CD4-positive, alpha-beta T cell treated with Interferon gamma for 1 hour (primary cell): Measurements from ENCODE around the gene C2CD2L.
"Not testable (repeated sequence)": the region's sequence is repeated elsewhere in the genome, so short reads cannot be mapped to it uniquely, and the experiment has no call there.

Experiments
- DNase-seq: peaks from one replicate; pipeline ENCODE4 v3.0.0-alpha.2; 2020

C2CD2L gene

GRCh38 chr11:119153049-119153818 lies 46.1 kb downstream of the C2CD2L start:
- DNase-seq: no peak

- DNase-seq: no peak
These were observed 47.0 kb downstream of the C2CD2L start for GRCh38 chr11:119154178-119154577.

DNA sequence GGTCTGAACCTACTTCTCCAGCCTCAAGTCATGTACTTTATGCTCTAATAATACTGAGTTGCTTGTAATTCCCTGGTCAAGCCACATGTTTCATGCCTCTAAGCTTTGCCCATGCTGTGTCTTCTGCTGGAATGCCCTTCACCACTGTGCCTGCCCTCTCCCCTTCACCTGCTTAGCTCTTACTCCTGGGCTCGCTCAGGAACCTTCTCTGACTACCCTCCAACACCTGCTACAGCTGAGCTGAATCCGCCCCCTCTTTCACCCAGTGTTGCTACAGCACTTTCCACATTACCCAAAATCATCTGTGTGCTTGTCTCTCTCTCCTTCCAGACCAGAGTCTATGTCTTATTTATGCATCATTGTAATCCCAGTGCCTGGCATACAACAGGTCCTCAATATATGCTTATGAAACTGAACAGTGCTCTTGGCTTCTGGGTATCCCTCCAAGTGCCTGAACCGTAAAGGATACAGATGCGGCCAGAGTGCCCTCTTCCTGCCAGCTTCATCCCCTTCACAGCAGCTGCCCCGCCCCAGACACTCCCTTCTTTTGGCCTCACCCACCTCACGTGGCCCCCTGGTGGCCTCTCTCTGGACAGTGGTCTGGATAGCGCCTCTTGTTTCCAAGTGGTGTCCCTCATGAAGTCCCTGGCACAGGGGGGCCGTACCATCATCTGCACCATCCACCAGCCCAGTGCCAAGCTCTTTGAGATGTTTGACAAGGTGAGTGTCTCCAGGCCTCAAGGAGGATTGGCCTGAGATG lies 48.8 kb downstream of the C2CD2L start:
- DNase-seq: no peak

- DNase-seq: no peak
These were observed 49.4 kb downstream of the C2CD2L start for GRCh38 chr11:119156496-119156895.

DNA sequence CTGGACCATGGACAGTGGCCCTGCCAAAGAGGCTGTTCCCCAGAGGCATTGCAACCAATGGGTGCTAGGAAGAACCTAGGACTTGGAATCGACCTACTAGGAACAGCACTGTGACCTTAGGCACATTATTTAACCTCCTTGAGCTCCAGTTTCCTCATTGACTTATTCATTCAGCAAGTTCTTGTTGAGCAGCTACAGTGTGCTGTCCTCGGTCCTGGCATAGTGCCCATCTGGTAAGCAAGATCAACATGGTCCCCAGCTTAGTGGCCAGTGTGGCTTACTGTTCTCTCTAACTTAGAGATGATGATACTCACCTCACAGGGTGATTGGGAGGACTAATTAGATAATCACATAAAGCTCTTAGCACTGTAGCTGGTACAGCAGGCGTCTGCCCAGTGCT lies 49.9 kb downstream of the C2CD2L start:
- DNase-seq: no peak

DNA sequence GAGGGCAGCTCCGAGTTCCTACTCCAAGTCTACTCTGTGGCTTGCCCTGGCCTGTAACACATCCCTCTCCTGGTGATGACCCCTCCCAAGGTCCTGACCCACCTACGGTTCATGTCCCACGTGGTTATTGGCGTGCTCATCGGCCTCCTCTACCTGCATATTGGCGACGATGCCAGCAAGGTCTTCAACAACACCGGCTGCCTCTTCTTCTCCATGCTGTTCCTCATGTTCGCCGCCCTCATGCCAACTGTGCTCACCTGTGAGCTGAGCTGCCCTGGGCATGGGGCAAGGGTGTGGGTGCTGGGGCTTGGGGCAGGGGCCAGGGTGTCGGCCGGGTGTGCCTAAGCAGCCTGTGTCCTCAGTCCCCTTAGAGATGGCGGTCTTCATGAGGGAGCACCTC lies 51.3 kb downstream of the C2CD2L start:
- DNase-seq: no peak

DNA sequence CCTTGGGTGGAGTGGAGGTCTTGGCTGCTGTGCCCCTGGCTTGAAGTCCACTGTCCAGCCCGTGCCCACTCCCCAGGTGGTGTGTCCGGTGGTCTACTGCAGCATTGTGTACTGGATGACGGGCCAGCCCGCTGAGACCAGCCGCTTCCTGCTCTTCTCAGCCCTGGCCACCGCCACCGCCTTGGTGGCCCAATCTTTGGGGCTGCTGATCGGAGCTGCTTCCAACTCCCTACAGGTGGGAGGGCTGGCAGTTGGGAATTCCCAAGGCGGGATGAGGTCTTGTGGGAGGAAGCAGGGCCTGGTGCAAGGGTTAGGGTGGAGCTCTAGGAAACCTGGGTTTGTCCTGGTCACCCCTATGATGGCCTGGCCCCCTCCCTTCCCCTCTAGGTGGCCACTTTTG lies 53.0 kb downstream of the C2CD2L start:
- no peak for DNase-seq

GRCh38 chr11:119161871-119162270 lies 54.7 kb downstream of the C2CD2L start:
- DNase-seq: no peak

DNA sequence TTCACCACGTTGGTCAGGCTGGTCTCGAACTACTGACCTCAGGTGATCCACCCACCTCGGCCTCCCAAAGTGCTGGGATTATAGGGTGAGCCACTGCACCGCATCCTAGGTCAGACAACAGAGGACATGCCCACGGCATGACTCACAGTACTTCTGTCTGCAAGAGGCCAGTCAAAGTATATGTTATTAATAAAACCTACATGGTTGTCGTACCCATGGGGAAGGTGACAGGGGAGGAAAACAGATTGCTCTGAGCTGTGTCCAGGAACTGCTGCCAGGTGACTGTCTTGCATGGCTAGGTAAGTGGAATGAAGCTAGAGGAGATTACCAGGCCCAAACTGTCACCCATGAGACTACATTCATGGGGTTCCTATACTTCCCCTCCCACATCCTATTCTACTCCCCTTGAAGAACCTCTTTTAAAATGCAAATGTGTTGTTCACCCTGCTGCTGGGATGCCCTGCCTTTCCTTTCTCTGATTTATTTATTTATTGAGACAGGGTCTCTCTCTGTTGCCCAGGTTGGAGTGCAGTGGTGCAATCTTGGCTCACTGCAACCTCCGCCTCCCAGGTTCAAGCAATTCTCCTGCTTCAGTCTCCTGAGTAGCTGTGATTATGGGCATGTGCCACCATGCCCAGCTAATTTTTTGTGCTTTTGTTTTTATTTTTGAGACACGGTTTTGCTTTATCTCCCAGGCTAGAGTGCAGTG lies 59.4 kb downstream of the C2CD2L start:
- DNase-seq: no peak

DNA sequence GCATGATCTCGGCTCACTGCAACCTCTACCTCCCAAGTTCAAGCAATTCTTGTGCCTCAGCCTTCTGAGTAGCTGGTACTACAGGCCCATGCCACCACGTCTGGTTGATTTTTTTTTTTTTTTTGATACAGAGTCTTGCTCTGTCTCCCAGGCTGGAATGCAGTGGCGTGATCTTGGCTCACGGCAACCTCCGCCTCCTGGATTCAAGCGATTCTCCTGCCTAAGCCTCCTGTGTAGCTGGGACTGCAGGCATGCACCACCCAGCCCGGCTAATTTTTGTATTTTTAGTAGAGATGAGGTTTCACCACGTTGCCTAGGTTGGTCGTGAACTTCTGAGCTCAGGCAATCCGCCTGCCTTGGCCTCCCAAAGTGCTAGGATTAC lies 59.9 kb downstream of the C2CD2L start:
- DNase-seq: not testable (repeated sequence)

- DNase-seq: no peak
These were observed 60.8 kb downstream of the C2CD2L start for GRCh38 chr11:119167933-119168332.
